ENCODE measurements around the gene EPX. TPM values are rescaled to one million over a fixed set of nuclear protein-coding genes. Genes with fewer than 3 reads are reported as not detected.

Gene EPX
- total and polyA plus RNA-seq, 3 donors from 2014 or later: not detected

- Histone ChIP-seq H3K4me3 (no peak overlapping the region), H3K36me3 (ENCODE audit: low read depth, missing control alignments) (no peaks in the 10 kb centered on the region), H3K27me3 (no peaks in the 10 kb centered on the region), H3K9me3 (no peaks in the 10 kb centered on the region), H3K4me1 (no peaks in the 10 kb centered on the region), H3K27ac (no peak overlapping the region)
- intact Hi-C loops (cut with DNase I; ENCODE audit: low total_unique reads): no loop called here
- 71 to 77% methylated on average over 10 of the region's 10 CpGs for WGBS, 2 donors
- TF ChIP-seq CTCF (IDR thresholded peaks at IDR 0.05) (no peak), POLR2A (IDR thresholded peaks at IDR 0.05) (no peak)
- DNase-seq: no peak
Measured at GRCh38 chr17:58184308-58184985, 8.1 kb upstream of the EPX start.

DNA sequence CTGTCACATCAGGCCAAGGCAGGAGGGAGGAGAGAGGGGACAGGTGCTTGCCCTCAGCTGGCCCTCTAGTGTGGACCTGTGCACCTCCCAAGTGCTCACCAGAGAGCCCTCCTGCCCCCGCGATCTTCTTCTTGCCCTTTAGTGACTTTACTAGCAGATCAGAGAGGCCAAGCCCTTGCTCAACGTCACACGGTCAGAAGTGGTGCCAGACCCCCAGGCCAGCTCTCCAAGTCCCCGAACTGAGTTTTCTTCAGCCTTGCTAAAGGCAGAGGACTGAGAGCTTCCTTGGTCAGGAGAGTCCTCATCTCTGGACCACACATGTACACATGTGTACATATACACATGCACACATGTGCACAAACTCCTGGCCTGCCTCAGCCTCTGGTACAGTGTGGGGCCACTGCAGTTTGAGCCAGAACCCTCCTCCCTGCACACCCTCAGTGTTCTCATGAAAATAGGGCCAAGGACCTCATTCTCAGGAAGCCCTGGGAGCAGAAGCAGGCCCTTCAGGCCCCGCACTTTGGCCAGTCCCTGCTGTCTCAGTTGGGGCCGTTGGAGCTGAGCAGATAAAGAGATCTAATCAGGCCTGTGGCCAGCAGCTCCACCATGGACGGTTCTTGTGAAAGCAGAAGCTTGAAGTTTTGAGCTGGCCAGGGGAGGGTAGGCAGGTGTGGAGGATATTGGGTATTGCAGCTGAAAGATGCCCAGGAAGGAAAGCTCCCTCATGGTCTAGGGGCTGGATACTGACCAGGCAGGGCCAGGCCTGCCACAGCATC lies 7.4 kb upstream of the EPX start:
- intact Hi-C loops (cut with DNase I; ENCODE audit: low total_unique reads): no loop called here
- Histone ChIP-seq H3K4me1 (no peaks in the 10 kb centered on the region), H3K9me3 (no peaks in the 10 kb centered on the region), H3K4me3 (no peak overlapping the region), H3K36me3 (ENCODE audit: low read depth, missing control alignments) (no peaks in the 10 kb centered on the region), H3K27ac (no peak overlapping the region), H3K27me3 (no peaks in the 10 kb centered on the region)
- TF ChIP-seq POLR2A (IDR thresholded peaks at IDR 0.05) (no peak), CTCF (IDR thresholded peaks at IDR 0.05) (no peak)
- DNase-seq: no peak
- 83 to 93% methylated on average over 5 to 8 of the region's 8 CpGs for WGBS, 2 donors

GRCh38 chr17:58186591-58186990 lies 5.9 kb upstream of the EPX start:
- 94% methylated on average over 4 of the region's 4 CpGs; no CpG with 5 or more reads in 1 of the 2 donors for WGBS, 2 donors
- no peaks in the 10 kb centered on the region for H3K4me1 ChIP-seq

DNA sequence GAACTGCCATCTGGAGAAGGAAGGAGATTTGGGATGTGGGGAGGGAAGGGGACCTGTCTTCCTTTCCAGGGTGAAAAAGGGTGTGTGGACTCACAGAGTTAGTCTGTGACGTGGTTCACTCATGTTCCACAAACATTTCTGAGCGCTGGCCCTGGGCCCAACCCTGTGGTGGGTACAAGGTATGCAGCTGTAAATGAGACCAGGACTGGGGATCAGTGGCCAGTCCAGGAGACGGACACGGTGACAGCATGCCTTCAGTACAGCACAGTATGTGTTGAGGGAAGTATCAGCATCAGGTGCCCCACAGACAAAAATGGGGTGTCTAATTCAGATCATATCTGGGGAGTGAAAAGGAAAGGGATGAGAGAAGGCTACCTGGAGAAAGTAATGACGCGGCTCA lies 5.5 kb upstream of the EPX start:
- no peak for DNase-seq
- no peaks in the 10 kb centered on the region for H3K36me3 ChIP-seq (ENCODE audit: low read depth, missing control alignments)
- no peak overlapping the region for H3K27ac ChIP-seq
- H3K4me3 ChIP-seq: no peak overlapping the region
- no peaks in the 10 kb centered on the region for H3K27me3 ChIP-seq
- H3K9me3 ChIP-seq: no peaks in the 10 kb centered on the region
- H3K4me1 ChIP-seq: no peaks in the 10 kb centered on the region
- no peak for TF ChIP-seq POLR2A (IDR thresholded peaks at IDR 0.05)
- TF ChIP-seq CTCF (IDR thresholded peaks at IDR 0.05): no peak
- 90 to 96% methylated on average over 6 of the region's 6 CpGs for WGBS, 2 donors
- intact Hi-C loops (cut with DNase I; ENCODE audit: low total_unique reads): no loop called here

More at GRCh38 chr17:58186591-58186990, 5.9 kb upstream of the EPX start:
- intact Hi-C loops (cut with DNase I; ENCODE audit: low total_unique reads): no loop called here
- Histone ChIP-seq H3K9me3 (no peaks in the 10 kb centered on the region), H3K27me3 (no peaks in the 10 kb centered on the region), H3K4me3 (no peak overlapping the region), H3K27ac (no peak overlapping the region), H3K36me3 (ENCODE audit: low read depth, missing control alignments) (no peaks in the 10 kb centered on the region)
- DNase-seq: no peak
- TF ChIP-seq CTCF (IDR thresholded peaks at IDR 0.05): no peak
- TF ChIP-seq POLR2A (IDR thresholded peaks at IDR 0.05): no peak
